ENCODE results near the gene ERC2.

Gene ERC2

DNA sequence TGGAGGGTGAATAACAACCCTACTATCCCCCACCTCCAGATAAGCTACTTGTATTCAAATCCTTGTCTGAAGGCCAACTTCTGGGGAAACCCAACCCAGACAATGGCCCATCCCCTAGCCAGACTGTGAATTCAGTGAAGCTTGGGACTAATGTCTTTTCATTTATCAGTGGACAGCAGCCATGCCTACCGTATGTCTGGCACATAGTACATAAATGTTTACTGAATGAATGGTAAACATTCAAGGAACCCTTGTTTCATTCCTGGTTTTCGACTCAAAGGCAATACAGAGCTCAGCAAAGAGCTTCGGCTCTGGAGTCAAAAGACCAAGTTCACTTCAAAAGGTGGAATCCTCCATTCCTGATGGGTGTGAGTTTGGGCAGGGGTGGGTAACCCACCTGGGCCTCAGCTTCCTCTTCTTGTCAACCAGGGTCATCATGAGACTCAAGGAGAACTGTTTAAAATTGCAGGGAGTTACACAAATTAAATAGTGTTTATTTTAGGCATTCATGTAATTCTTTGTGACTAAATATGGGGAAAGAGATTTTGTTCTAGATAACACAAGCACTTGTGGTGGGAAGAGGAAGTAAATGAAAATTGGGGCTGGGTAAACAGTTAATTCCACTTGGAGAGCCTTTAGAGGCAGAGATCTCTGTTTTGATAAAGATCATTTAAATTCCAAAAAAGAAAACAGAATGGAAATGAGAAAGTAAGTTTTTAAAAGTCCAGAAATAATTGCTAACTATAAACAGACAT is 677.5 kb downstream of the ERC2 start:
- DNase-seq (ENCODE audit: low spot score): no peak

DNA sequence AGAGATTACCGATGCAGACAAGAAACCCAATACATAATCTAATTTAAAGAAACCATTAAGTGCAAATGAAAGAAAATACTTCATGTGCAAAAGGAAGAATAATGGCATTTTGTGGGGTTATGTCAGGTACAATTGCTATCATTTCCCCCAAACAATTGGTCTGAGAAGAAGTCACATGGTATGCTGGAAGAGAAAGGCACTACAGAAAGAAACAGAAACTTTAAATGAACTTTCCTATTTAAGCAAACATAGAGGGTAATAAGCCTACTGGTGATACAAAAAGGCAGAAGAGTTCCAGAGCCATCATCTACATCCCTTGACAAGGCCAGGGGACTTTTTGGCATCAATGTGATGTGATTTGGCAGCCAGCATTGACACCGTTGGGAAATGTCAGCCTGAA is 678.8 kb downstream of the ERC2 start:
- no peak for DNase-seq (ENCODE audit: low spot score)

DNA sequence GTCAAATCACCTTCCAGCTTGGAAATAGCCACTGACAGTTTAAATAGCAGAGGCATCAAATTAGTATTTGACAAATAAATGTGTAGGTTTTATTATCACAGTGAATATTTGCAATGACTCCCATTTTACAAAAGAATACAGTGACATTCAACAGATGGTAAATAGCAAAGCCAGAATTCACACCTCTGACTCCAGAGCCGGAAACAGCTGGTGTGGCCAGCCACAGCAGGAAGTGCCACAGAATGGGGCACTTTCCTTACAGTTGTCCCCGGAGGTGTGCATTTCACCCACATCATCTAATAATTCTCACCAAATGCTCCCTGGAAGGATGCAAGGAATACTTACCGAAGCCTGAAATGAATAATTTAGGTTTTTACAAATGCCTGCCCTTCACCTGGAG is 685.5 kb downstream of the ERC2 start:
- no peak for DNase-seq (ENCODE audit: low spot score)

DNA sequence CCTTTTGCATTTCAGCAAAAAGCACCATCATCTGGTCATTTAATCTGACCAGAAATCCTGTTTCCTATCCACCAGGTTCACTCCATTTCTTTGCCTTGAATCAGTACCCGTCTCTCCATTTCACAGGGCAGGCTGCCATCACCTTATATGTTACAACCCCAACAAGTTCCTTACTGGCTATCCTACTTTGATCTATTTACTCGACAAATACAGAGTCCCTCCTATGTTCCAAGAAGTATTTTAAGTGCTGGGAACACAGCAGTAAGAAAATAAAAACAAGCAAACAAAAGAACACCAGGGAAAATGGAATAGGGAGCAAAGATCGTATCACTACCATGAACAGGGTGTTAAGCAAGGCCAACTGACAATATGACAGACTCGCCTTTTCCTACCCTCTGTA is 685.9 kb downstream of the ERC2 start:
- DNase-seq (ENCODE audit: low spot score): no peak

DNA sequence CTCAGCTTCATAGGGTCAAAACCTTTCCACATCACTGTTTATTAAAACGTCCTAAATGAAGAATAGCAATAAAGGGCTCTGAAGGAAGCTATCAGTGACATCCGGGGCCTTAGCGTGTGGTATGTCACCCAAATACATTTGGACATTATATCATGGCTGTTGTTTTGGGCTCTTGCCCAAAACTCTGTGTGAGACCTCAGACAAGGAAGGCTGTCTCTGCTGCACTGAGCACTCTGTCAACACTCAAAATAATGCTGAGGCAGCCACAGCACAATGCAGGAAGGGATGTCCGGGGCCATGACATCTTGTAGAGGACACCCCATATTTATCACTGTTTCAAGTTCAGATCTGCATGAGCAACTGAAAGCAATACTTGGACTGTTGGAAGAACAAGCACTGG is 687.4 kb downstream of the ERC2 start:
- DNase-seq (ENCODE audit: low spot score): no peak

DNA sequence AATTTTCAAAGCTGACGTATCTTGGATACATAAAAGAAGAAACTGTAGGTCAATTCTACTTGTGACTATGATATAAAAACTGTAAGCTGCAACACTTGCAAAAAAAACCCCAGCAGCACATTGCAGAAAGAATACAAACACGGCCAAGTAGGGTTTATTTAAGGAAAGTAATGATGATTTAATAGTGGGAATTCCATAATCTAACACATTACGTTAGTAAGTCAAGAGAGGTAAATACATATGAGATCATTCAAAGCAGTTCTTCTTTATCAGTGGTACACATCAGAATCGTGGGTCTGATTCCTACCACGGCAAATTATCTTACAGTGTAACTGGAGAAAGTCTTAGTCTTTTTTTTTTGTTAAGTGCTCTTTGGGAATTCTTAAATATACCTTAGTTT is 688.7 kb downstream of the ERC2 start:
- no peak for DNase-seq (ENCODE audit: low spot score)

DNA sequence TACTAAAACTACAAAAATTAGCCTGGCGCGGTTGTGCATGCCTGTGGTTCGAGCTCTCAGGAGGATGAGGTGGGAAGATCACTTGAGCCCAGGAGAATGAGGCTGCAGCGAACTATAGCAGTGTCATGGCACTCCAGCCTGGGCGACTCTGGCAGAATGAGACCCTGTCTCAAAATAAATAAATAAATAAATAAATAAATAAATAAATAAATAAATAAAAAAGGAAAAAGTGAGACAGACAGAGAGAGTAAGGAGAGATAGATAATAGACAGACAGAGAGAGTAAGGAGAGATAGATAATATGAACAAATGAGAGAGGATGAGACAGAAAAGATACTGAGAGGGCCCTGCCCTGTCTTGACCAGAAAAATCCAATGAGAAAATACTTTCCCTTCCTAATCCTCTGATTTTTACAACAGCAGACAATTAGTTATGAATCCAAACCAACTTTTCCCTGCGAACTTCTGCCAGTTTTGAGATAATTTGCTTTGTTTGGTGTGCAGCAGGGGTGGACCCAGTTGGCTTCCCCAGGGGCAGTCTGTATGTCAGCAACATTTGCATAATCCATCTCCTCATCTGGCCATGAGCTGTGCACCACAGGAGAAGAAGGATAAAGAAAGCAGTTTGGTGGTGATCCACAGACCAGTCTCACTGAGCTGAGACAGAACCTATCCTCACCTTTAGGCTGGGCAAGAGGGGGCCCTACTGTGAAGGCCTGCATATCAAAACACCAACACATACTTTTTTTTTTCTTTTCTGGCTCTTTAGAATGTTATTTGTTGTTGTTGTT is 692.7 kb downstream of the ERC2 start:
- DNase-seq (ENCODE audit: low spot score): no peak

DNA sequence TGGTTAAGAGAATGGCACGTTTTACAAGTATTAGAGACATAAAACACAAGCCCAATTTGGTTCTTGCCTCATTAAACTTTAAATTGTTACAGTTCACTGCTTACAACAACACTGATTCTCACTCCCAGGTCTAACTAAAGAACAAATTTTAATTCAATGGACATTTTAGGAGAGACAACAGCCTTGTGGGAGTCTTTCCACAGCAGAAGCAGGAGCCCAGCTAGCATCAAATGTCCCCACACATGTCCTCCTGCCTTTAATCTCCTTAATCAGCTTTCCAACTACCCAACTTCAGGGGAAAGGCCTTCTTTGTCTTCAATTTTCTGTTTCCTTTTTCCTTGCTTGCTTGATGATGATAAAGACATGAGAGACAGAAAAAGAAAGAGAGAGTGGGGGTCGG is 693.4 kb downstream of the ERC2 start:
- no peak for DNase-seq (ENCODE audit: low spot score)

DNA sequence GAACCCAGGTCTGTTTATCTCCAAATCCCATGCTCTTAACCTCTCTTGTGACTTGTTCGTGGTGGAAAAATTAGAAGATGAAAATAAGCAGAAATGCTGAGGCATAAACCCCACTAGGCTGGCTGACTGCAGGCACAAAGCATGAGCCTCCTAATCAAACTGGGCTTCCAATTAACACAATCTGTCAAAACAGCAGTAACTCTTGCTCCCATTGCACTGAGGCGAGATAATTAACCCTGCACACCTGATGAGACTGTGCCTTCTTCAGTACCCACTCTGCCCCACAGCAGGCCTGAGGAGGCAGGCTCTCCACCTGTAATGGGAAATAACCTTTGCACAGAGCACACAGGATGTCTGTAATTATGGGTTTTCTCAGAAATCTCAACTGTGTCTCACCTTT is 696.8 kb downstream of the ERC2 start:
- no peak for DNase-seq (ENCODE audit: low spot score)

DNA sequence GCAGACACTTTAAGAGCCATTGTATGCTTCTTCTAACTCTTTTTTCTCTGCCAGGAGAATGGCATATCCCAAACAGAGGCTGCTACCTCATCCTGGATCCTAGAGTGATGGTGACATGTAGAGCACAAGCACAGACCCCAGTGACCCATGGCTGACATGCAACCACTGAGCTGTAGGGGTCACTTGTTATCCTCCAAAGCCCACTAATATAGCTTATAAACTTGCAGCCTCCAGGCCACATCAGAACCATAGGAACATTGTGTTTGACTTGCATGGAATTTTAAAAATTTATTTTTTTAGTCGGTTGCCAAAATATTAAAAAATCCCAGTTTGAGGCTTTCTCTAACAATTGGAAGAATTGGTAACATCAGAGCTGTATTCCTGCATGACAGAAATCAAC is 698.2 kb downstream of the ERC2 start:
- no peak for DNase-seq (ENCODE audit: low spot score)

DNA sequence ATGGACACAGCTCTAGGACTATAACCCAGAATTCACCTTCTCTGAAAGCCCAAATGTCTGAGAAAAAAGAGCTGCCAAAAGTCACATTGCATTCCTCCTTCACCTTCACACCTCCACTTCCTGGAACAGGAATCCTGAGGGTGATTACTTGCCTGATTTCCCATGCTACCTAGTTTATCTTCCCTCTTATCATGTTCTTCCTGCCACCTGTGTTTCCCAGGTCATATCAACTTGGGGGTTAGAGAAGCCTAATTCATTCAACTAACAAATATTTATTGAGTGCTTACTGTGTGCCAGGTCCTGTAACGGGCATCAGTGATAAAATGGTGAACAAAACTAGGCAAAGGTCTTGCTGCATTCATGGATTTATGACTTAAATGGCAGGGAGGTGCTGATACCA is 701.5 kb downstream of the ERC2 start:
- no peak for DNase-seq (ENCODE audit: low spot score)

DNA sequence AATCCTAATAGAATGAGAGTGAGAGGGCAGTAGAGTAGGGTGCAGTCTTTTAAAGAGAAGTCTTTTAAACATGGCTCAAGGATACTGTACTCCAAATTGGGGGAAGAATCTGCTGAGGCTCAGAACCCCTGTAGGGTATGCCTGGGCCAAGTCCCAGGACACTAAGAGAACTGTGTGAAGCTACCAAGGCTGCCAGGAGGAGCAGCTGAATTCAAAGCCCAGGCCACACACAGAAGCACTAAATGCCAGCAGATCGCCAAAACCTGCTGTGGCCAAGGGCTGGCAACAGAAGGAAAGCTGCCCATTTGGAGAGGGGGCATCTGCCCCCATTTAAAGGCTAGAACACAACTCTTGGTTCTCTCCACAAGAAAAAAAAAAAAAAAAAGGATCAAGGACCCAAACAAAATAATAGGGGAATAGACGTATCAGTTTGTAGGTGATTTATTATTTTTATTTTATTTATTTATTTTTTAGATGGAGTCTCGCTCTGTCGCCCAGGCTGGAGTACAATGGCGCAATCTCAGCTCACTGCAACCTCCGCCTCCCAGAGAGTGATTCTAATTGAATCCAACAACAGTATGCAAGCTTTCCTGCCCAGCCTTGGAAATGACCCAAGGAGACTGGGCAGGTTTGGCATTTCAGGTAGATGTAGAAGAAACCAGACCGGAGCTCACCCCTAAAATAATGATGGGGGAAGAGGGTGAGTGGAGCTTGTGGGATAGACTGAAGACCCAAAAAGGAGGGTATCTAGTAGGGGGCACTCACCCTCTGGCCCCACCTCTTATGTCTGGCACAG is 702.2 kb downstream of the ERC2 start:
- no peak for DNase-seq (ENCODE audit: low spot score)

DNA sequence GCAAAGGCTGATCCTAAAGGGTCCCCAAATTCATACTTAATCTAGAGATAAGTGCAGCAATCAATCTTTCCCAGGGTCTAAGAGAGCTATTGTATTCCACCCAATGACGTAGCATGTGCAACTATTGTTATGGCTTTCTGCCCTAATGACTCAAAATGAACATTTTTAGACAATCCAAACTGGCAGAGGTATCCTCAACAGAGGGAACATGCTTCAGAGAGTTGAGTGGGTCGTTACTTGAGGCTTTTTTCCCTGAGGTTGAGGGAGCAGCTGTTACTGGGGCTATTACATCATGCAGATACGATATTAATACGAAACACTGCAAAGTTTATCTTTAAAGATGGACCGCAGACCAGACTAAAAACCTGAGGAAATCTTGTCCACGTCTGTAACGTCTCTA is 702.9 kb downstream of the ERC2 start:
- no peak for DNase-seq (ENCODE audit: low spot score)

DNA sequence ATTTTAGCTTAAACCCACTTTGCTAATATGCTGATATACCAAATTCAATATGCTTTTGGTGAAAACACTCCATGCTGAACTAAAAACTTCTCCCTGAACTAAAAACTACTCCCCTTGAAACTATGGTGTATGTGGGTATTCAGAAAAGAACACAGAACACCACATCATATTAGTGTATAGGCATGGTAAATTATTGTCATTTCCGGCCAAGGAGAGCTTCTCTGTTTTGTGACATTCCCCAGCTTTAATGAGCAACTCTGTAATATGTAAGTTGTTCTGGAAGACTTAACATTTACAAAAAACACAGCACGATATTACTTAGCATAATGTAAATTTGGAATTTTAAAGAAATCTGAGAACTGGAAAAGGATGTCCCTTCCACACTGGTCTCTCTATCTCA is 711.3 kb downstream of the ERC2 start:
- no peak for DNase-seq (ENCODE audit: low spot score)

DNA sequence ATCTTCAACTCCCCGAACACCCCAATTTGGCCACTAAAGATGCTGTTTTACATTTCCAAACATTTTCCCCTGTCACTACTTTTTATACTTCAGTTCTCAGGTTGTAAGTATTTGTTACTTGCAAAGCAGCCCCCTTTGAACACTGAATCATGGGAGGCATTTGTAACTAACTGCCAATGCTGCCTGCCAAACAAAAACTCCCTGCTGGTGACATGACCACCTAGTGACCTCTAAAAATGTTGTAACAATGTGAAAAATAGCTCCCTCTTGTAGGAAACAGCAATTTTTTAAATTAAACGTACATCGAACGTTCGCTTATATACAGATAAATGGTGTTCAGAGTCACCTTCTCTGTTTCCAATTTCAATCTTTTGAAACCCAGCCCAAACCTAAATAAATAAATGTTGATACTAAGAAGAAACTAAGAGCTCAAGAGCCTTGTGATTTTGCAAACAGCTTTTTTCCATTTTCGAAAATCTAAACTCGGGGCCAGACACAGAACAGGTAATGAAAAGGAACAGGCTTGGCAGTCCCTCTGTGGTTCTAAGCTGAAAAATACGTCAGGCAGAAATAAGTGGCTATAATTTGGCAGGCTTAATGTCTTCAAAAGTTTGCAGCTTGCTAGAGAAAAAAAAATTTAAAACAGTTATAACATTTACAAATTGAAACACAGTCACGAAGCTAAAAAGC is 712.6 kb downstream of the ERC2 start:
- DNase-seq (ENCODE audit: low spot score): no peak

DNA sequence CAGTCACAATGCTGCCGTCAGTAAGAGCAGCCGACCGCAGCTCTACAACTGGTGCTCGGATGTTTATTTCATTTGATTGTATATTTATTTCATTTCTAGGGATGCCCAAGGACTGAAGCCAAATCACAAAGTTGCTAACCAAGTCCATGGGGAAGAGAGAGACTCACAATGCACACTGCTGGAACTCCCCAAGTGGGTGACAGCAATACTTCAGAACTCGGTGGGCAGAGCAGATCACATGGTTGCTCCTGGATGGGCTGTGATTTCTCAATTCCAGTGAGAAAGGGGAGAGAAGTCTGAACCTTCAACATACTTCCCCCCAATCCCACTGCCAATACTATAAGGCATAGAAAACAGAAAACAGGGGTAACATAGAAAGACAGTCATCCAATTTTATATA is 715.4 kb downstream of the ERC2 start:
- DNase-seq (ENCODE audit: low spot score): no peak

DNA sequence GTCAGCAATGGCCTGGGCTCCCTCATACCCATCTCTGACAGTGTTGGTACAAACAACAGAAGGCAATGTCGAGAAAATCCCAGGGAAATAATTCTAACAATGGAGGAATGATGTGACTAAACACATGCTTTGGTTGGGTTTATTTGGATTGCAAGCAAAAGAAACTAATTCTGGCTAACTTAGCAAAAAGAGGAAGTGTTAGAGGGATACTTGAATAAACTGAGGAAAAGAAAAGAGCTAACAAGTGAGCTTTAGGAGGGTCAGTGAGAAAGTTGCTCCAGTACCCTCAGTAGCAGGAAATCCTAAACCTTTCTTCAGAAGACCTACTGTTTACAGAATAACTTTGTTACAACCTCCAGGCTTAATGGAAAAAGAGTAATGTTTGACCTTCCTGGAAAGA is 716.5 kb downstream of the ERC2 start:
- no peak for DNase-seq (ENCODE audit: low spot score)

DNA sequence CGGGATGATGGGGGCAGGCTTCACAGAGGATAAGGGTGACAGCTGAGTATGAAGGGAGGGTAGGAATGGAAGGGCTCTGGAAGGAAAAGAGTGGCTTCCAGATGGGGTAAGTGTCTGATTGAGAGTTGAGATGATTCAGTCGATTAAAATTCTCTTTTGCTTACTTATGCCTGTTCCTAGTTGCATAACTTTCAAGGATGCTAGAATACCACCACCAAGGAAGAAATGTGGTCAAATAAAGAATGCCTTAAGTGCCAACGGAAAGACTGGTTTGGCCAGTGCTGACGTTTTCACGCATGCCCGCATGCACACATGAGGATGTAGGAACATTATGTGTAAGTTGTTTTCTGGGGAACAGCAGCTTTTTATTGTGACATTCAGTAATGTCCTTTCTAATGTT is 717.7 kb downstream of the ERC2 start:
- DNase-seq (ENCODE audit: low spot score): no peak

DNA sequence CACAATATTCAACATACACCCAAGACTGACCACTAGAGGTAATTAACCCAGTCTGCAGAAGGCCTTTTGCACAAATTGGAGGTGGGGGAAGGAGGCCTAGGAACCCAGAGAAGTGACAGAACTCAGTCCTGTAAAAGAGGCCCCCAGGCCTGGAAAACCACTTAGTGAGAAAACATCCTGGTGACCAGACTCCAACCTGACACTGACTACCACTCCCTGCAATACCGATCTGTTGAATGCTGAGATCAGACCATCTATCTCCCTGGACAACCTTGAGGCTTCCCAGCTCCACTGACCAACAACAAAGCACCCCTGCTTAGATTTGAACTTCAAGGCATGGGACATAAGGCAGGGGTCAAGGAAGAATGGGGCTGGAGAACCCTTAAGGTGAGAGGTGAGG is 719.2 kb downstream of the ERC2 start:
- DNase-seq (ENCODE audit: low spot score): no peak

DNA sequence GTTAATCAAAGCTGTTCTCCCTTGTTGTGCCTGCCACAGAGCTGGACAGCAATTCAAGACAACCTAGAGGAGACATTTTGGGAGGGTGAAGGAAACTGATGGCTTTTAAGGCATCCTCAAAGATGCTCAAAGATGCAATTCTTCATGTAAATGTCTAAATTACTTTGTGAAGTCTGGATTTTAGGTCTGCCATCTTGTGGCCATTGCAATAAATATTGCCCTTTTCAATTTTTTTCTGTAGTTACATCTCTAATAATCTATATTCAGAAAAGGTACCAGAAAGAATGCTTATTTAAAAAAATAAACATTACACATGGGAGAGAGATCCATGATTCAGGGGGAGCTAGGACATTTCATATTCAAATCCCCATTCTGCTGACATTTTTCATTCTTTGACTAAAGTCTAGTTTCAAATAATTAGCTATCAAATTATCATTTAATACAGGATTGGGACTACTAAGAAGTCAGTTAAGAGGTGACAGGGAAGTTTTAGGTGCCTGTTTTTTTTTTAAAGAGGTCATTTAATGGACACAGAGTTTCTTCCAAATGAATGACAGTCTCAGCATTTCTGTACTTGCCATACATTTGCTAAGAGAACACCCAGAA is 721.4 kb downstream of the ERC2 start:
- no peak for DNase-seq (ENCODE audit: low spot score)

DNA sequence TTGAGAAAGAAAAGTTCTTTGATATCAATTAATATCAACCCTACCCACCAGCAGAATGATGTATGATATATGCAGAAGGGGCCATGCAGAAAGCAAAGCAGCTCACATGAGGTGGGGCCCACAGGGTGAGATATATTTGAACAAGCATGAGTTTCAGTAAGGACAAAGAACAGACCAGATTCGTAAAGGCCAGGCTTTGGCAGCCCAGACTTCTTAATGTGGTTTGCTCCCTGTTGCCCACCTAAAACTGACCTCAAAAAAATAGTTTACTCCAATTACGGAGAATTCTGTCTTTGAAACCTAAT is 725.5 kb downstream of the ERC2 start:
- no peak for DNase-seq (ENCODE audit: low spot score)

All from HuH-7 (cell line).